Fibroblast of lung (primary cell): ENCODE results near the gene FBRSL1.

Experiments used
- EZH2 ChIP-seq: IDR thresholded peaks from 2 replicates; pipeline ENCODE4 v1.5.1; 2012; ENCODE audit warnings: low read length, control low read depth, mild to moderate bottlenecking; ENCODE audit errors: missing control alignments
- TF ChIP-seq, protein P1 (sequence below), 2 donors: IDR thresholded peaks in 1 of 2; conservative IDR thresholded peaks in 1 of 2; 1 replicate in 1 of 2; 2 replicates in 1 of 2; pipeline ENCODE4 v1.5.1; 2011 to 2012; ENCODE audit warnings: low read length in 2 of 2, control low read depth in 1 of 2, inconsistent platforms in 1 of 2, low read depth in 1 of 2, mild to moderate bottlenecking in 1 of 2

- TF ChIP-seq EZH2: no peak
- TF ChIP-seq, protein P1, sequence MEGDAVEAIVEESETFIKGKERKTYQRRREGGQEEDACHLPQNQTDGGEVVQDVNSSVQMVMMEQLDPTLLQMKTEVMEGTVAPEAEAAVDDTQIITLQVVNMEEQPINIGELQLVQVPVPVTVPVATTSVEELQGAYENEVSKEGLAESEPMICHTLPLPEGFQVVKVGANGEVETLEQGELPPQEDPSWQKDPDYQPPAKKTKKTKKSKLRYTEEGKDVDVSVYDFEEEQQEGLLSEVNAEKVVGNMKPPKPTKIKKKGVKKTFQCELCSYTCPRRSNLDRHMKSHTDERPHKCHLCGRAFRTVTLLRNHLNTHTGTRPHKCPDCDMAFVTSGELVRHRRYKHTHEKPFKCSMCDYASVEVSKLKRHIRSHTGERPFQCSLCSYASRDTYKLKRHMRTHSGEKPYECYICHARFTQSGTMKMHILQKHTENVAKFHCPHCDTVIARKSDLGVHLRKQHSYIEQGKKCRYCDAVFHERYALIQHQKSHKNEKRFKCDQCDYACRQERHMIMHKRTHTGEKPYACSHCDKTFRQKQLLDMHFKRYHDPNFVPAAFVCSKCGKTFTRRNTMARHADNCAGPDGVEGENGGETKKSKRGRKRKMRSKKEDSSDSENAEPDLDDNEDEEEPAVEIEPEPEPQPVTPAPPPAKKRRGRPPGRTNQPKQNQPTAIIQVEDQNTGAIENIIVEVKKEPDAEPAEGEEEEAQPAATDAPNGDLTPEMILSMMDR (conservative IDR thresholded peaks at IDR 0.05 in 1 of 2, IDR thresholded peaks at IDR 0.05 in 1 of 2; ENCODE audit: low read depth in 1 of 2, low read length in 2 of 2): no peak
Measured at GRCh38 chr12:132500142-132500855, 10.3 kb downstream of the FBRSL1 start.
